Esophagus muscularis mucosa (tissue), 3 donors: ENCODE measurements around the gene ICE1.

ENCODE experiments used
- POLR2AphosphoS5 ChIP-seq, 2 donors: sonication (generic); formaldehyde crosslinking; IDR thresholded peaks; one replicate each; pipeline ENCODE4 v1.6.1; 2017; ENCODE audit warnings: antibody characterized with exemption in 2 of 2
- TF ChIP-seq, protein P1 (sequence below), 3 experiments: fragments of 200-600 bp in 2 of 3; fragments of 450-650 bp in 1 of 3; sonication (generic) in 2 of 3; IDR thresholded peaks; one replicate each; pipeline ENCODE4 v1.5.1; 2017 to 2019; ENCODE audit warnings: antibody characterized with exemption in 3 of 3, mild to moderate bottlenecking in 2 of 3, moderate library complexity in 1 of 3

DNA sequence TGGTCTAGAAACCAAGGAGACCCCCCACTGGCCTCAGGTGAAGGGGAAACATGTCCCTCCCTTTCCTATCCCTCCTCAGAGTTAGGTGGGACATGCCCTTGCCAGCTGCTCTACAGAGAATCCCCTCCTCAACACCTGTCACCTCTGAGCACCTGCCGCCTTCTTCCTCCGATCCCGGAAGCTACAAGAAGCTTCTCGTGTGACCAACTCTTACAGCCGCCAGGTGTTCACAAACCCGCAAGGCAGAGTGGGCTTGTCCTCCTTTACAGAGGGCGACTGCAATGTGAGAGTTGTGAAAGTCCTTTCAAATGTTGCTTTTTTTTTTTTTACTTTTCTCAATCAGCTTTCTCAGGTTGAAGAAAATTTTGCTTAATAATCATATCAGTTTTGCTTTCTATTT lies 3.7 kb upstream of the ICE1 start:
- TF ChIP-seq, protein P1, sequence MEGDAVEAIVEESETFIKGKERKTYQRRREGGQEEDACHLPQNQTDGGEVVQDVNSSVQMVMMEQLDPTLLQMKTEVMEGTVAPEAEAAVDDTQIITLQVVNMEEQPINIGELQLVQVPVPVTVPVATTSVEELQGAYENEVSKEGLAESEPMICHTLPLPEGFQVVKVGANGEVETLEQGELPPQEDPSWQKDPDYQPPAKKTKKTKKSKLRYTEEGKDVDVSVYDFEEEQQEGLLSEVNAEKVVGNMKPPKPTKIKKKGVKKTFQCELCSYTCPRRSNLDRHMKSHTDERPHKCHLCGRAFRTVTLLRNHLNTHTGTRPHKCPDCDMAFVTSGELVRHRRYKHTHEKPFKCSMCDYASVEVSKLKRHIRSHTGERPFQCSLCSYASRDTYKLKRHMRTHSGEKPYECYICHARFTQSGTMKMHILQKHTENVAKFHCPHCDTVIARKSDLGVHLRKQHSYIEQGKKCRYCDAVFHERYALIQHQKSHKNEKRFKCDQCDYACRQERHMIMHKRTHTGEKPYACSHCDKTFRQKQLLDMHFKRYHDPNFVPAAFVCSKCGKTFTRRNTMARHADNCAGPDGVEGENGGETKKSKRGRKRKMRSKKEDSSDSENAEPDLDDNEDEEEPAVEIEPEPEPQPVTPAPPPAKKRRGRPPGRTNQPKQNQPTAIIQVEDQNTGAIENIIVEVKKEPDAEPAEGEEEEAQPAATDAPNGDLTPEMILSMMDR (IDR thresholded peaks at IDR 0.05) = no peak
- no peak for TF ChIP-seq POLR2AphosphoS5 (IDR thresholded peaks at IDR 0.05)
